HG03064 (cell line): ENCODE data around the gene FSIP1.

Experiments used
- ATAC-seq: cut with Tn5 transposase; IDR thresholded peaks from one replicate; pipeline ENCODE4 v1.9.1; 2021; ENCODE audit warnings: low read depth; ENCODE audit not compliant: unreplicated experiment

FSIP1 gene

GRCh38 chr15:39598958-39599845 lies 183.4 kb downstream of the FSIP1 start:
- no peak for ATAC-seq

GRCh38 chr15:39598186-39598850 lies 184.3 kb downstream of the FSIP1 start:
- ATAC-seq = no peak

DNA sequence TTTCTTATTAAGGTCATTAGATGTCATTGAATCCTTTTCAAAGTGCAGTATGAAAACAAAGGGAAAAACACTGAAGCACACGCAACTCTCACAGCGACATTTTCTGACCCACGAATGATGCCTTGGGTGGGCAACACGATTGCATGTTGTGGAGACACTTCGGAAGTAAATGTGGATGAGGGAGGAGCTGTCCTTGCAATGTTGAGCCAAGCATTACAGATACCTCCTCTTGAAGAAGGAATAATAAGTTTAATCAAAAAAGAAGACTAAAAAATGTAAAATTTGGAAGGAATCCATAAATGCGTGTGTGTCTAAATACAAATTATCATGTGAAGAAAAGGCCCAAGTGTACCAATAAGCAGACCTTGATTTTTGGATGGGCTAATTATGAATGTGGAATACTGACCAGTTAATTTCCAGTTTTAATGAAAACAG lies 184.9 kb downstream of the FSIP1 start:
- ATAC-seq = no peak

DNA sequence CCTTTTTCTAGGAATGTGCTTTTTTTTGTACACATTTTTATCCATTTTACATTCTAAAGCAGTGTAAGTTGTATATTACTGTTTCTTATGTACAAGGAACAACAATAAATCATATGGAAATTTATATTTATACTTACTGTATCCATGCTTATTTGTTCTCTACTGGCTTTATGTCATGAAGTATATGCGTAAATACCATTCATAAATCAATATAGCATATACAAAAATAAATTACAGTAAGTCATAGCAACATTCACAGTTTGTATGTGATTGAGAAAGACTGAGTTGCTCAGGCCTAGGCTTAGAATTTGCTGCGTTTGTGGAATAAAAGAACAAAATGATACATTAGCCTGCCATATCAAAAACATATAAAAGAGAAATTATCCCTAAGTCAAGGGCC lies 185.3 kb downstream of the FSIP1 start:
- no peak for ATAC-seq

DNA sequence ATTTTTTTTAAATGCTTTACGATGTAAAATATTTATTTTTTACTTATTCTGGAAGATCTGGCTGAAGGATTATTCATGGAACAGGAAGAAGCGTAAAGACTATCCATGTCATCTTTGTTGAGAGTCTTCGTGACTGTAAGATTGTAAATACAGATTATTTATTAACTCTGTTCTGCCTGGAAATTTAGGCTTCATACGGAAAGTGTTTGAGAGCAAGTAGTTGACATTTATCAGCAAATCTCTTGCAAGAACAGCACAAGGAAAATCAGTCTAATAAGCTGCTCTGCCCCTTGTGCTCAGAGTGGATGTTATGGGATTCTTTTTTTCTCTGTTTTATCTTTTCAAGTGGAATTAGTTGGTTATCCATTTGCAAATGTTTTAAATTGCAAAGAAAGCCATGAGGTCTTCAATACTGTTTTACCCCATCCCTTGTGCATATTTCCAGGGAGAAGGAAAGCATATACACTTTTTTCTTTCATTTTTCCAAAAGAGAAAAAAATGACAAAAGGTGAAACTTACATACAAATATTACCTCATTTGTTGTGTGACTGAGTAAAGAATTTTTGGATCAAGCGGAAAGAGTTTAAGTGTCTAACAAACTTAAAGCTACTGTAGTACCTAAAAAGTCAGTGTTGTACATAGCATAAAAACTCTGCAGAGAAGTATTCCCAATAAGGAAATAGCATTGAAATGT lies 186.1 kb downstream of the FSIP1 start:
- ATAC-seq = no peak

GRCh38 chr15:39595338-39596221 lies 187.1 kb downstream of the FSIP1 start:
- ATAC-seq = no peak

- ATAC-seq = no peak
Observed at GRCh38 chr15:39594446-39595337, 187.9 kb downstream of the FSIP1 start.

DNA sequence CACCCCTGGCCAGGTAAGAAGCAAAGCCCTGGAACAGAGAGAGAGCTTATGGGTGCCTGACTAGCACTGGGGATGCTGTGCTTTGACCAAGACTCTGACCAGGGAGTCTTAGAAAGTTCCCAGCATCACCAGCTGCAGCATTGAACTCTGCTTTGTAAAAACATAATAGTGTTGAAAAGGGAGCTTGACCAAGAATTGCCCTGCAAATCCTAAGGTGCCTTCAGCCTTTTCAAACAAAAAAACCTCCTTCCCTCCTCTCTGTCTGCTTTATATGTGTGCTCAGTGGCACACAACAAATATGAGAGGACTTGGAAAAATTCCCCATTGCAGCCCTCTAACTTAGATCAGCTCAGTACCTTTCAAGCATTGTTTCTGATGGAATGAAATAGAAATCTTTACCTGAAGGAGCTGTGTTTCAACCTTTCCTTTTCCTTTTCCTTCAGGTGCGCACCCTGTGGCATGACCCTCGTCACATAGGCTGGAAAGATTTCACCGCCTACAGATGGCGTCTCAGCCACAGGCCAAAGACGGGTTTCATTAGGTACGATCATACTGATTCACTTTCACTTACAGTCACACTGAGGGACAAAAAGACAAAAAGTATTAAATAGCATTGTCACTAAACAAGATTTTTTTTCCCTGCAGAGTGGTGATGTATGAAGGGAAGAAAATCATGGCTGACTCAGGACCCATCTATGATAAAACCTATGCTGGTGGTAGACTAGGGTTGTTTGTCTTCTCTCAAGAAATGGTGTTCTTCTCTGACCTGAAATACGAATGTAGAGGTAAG lies 188.8 kb downstream of the FSIP1 start:
- ATAC-seq = no peak

- ATAC-seq = no peak
Observed at GRCh38 chr15:39593071-39593655, 189.5 kb downstream of the FSIP1 start.

DNA sequence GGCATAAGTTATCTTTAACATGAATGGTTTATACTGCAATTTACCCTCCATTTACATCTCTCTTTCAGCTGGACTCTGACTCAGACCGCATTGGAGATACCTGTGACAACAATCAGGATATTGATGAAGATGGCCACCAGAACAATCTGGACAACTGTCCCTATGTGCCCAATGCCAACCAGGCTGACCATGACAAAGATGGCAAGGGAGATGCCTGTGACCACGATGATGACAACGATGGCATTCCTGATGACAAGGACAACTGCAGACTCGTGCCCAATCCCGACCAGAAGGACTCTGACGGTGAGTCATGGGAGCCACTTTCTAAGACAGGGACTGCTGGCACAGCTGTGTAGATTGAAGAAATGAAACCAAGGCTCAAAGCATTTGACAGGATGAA lies 190.1 kb downstream of the FSIP1 start:
- ATAC-seq = no peak

DNA sequence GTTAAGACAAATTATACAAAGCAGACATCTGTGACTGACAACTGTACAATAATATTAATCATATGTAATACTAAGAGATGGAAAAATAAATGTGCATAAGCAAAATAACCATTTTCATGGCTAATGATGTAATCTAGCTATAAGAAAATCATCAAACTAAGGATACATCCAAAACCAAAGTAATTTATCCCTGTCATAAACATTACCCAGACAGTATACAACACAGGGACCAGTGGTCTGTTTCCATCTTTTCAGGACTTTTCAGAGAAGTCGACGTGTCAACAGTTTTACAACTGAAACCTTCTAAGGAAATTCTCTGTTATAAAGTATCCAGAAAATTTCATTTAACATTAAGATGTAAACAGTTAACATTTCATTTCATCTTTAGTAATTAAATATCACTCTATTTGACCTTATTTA lies 190.7 kb downstream of the FSIP1 start:
- ATAC-seq = no peak

DNA sequence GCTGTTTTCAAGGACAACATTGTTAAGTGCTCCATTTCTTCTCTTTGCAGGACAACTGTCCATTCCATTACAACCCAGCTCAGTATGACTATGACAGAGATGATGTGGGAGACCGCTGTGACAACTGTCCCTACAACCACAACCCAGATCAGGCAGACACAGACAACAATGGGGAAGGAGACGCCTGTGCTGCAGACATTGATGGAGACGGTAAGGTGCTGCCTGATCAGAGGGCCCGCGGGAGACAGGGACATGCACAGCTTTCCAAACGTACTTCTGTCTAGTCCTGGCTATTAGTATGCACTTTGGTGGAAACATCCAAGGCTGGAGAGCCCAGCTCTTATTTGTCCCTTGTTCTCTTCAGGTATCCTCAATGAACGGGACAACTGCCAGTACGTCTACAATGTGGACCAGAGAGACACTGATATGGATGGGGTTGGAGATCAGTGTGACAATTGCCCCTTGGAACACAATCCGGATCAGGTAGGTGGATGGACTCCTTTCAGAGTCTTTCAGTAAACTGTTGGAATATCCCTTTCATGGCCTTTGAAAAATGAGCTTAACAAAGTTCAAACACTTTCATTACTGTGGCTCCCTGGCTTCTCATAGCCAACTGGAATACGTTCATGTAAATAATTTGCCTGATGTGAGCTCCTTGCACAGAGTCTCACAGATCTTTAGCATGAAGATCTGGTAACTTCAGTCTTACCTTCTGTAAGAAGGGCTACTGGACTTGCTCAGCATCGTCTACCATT lies 191.3 kb downstream of the FSIP1 start:
- no peak for ATAC-seq

GRCh38 chr15:39589815-39590644 lies 192.6 kb downstream of the FSIP1 start:
- ATAC-seq = no peak

DNA sequence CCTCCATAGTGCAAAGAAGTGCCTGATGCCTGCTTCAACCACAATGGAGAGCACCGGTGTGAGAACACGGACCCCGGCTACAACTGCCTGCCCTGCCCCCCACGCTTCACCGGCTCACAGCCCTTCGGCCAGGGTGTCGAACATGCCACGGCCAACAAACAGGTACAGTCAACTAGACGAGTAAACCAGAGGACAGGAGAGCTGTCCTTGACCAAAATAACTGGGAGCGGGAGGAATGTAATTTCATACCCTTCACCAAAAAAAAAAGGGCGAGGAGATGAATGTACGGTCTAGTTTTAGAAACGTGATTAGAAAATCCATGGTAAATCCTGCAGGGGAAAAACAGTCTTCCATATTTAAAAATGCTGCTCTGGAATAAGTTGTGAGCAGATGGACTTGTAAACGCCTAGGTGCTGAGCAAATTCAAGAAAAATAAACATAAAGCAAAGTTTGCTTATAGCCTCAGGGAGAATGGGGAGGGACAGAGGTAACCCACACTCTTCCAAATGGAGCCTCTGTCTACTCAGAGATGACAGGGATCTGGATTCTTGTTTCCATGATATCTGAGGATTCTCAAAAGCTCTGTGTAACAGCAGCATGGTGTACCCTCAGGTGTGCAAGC lies 193.3 kb downstream of the FSIP1 start:
- ATAC-seq = no peak

DNA sequence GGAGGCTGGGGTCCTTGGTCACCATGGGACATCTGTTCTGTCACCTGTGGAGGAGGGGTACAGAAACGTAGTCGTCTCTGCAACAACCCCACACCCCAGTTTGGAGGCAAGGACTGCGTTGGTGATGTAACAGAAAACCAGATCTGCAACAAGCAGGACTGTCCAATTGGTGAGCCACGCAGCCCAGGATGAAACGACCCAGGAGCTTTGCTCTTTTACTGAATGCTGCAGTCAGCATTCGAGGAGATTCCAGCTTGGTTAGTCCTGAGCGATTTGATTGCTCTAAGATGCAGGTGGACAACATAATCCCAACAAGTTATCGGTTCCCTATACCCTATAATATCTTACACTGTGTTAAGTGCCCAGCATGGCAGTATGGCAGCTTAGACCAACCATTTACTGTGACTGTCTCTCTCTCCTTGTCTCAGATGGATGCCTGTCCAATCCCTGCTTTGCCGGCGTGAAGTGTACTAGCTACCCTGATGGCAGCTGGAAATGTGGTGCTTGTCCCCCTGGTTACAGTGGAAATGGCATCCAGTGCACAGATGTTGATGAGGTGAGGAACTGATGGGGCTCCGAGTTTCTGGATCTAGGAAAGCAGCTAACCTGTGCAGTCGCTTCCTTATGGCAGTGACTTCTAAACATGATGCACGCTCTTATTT lies 194.0 kb downstream of the FSIP1 start:
- no peak for ATAC-seq
